HG03571 (cell line): ENCODE results near the gene PHF12.

Source experiments
- ATAC-seq: cut with Tn5 transposase; IDR thresholded peaks from one replicate; pipeline ENCODE4 v1.9.1; 2021; ENCODE audit not compliant: unreplicated experiment

The PHF12 gene

GRCh38 chr17:28951428-28951990, at the start of gene PHF12:
Gene PHF12, minus strand, starts transcription at chr17:28951518. Its CDS starts 558 bp downstream, at chr17:28950960.
- peak; percentile 43 for ATAC-seq

GRCh38 chr17:29000973-29001372, 49.7 kb upstream of the PHF12 start:
- ATAC-seq = no peak

- no peak for ATAC-seq
Observed at GRCh38 chr17:28999206-28999605, 47.9 kb upstream of the PHF12 start.

GRCh38 chr17:28997806-28998205, 46.5 kb upstream of the PHF12 start:
- no peak for ATAC-seq

- ATAC-seq = no peak
Observed at GRCh38 chr17:28996554-28997096, 45.3 kb upstream of the PHF12 start.

GRCh38 chr17:28993645-28994426, 42.5 kb upstream of the PHF12 start:
- ATAC-seq = no peak

GRCh38 chr17:28992625-28993600, 41.6 kb upstream of the PHF12 start:
- ATAC-seq = no peak

GRCh38 chr17:28992185-28992584, 40.9 kb upstream of the PHF12 start:
- no peak for ATAC-seq

GRCh38 chr17:28991779-28992178, 40.5 kb upstream of the PHF12 start:
- ATAC-seq = no peak

- ATAC-seq = no peak
Observed at GRCh38 chr17:28989028-28989427, 37.7 kb upstream of the PHF12 start.

- ATAC-seq = no peak
Observed at GRCh38 chr17:28988475-28988874, 37.2 kb upstream of the PHF12 start.

- ATAC-seq = no peak
Observed at GRCh38 chr17:28986714-28987655, 35.7 kb upstream of the PHF12 start.

- ATAC-seq = no peak
Observed at GRCh38 chr17:28985950-28986713, 34.8 kb upstream of the PHF12 start.

- no peak for ATAC-seq
Observed at GRCh38 chr17:28983286-28984230, 32.2 kb upstream of the PHF12 start.

- no peak for ATAC-seq
Observed at GRCh38 chr17:28982131-28982793, 30.9 kb upstream of the PHF12 start.

- no peak for ATAC-seq
Observed at GRCh38 chr17:28978356-28978964, 27.1 kb upstream of the PHF12 start.

GRCh38 chr17:28977659-28978355, 26.5 kb upstream of the PHF12 start:
- no peak for ATAC-seq
